Breast epithelium (tissue), 3 donors: Measurements from ENCODE around the gene MAN1A1.

Experiments used
- CTCF ChIP-seq, 3 donors: fragments of 450-650 bp; IDR thresholded peaks; one replicate each; pipeline ENCODE4 v1.5.1; 2016 to 2017; ENCODE audit warnings: antibody characterized with exemption in 3 of 3, mild to moderate bottlenecking in 3 of 3, moderate library complexity in 3 of 3
- POLR2AphosphoS5 ChIP-seq, 3 donors: sonication (generic); formaldehyde crosslinking; IDR thresholded peaks; one replicate each; pipeline ENCODE4 v1.6.1; 2017; ENCODE audit warnings: antibody characterized with exemption in 3 of 3

DNA sequence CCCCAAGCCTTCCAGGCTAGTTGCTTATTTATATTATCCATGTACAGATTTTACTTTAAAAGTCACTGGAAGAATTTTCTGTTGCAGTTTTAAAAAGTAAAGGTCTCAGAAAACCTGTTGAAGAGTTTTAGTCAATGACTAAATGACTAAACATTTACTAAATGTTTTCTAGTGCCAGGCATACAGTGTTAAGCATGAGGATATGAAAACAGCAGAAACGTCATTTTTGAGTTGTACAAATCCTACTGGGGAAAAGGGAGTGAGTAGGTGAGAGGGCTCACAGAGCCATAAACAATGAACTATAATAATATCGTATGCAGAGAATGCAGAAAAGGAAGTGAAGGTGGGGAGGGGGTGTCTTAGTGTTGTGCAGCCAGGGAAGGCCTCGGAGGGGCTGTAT lies 66.3 kb downstream of the MAN1A1 start:
- TF ChIP-seq POLR2AphosphoS5 (IDR thresholded peaks at IDR 0.05) = no peak
- no peak for TF ChIP-seq CTCF (IDR thresholded peaks at IDR 0.05)
